ENCODE measurements around the gene ZBTB8A. TPM values are rescaled to one million over a fixed set of nuclear protein-coding genes. Genes with fewer than 3 reads are reported as not detected.
"Not testable (repeated sequence)": the region's sequence is repeated elsewhere in the genome, so short reads cannot be mapped to it uniquely, and the experiment has no call there.

Gene ZBTB8A
- total and polyA plus RNA-seq, 7 experiments from 2014 or later: 0.07 TPM; not detected in 6

DNA sequence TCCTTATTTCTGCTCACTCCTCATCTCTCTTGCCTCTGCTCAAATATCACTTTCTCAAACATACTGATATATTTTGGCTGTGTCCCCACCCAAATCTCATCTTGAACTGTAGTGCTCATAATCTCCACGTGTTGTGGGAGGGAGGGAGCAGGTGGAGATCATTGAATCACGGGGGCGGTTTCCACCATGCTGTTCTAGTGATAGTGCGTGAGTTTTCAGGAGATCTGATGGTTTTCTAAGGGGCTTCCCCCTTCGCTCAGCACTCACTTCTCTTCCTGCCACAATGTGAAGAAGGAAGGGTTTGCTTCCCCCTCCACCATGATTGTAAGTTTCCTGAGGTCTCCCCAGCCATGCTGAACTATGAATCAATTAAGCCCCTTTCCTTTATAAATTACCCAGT is 84.5 kb downstream of the ZBTB8A start:
- peaks cover 22 to 32% (median 26%) of the 10 kb centered on the region in 7 donors for H3K4me1 Mint-ChIP-seq
- Histone ChIP-seq H3K4me3 (ENCODE audit: low read length) (no peak overlapping the region), H3K9me3 (ENCODE audit: control insufficient read depth in 2 of 3, low read length in 3 of 3) (no peaks in the 10 kb centered on the region), H3K27me3 (ENCODE audit: control insufficient read depth in 2 of 2, insufficient read depth in 2 of 2, low read length in 2 of 2) (no peaks in the 10 kb centered on the region), H3K4me1 (ENCODE audit: control insufficient read depth in 2 of 2, insufficient read depth in 2 of 2, low read length in 2 of 2) (peaks cover 0 to 23% of the 10 kb centered on the region in 2 donors), H3K27ac (ENCODE audit: low read depth, low read length) (no peak overlapping the region), H3K36me3 (ENCODE audit: control insufficient read depth in 2 of 3, insufficient read depth in 3 of 3, low read length in 3 of 3) (peaks cover 0 to 4% (median 3%) of the 10 kb centered on the region in 3 experiments)
- H3K27ac Mint-ChIP-seq: peak overlapping the region in 7 of 9 donors; percentile 16 to 74 (median 51)
- peak overlapping the region in 1 of 10 donors; percentile 28 for H3K4me3 Mint-ChIP-seq
- H3K27me3 Mint-ChIP-seq: no peaks in the 10 kb centered on the region
- intact Hi-C loops (cut with micrococcal nuclease): no loop called here
- ChIA-PET POLR2A (no interaction called here), CTCF (no interaction called here)
- no peak for ATAC-seq
- peaks cover 15 to 40% (median 33%) of the 10 kb centered on the region in 5 donors for H3K36me3 Mint-ChIP-seq
- peaks cover 0 to 3% (median 0%) of the 10 kb centered on the region in 11 donors for H3K9me3 Mint-ChIP-seq
- DNase-seq: peak in 1 of 9 donors; percentile 30

DNA sequence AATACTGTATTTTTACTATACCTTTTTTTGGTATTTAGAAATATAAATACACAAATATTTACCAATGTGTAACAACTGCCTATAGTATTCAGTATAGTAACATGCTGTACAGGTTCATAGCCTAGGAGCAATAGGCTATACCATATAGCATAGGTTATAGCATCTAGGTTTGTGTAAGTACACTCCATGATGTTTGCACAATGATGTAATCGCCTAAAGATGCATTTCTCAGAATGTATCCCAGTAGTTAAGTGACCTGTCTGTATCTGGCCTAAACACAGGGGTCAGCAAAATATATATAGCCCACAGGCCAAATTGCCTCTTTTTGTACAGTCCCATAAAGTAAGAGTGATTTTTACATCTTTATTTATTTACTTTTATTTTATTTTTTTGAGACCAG is 86.9 kb downstream of the ZBTB8A start:
- ATAC-seq: no peak
- CTCF ChIA-PET: no interaction called here
- Mint-ChIP-seq H3K4me3 (no peak overlapping the region), H3K27ac (no peak overlapping the region), H3K9me3 (peaks cover 0 to 3% (median 0%) of the 10 kb centered on the region in 11 donors), H3K4me1 (peaks cover 22 to 32% (median 26%) of the 10 kb centered on the region in 7 donors), H3K27me3 (no peaks in the 10 kb centered on the region), H3K36me3 (peaks cover 15 to 40% (median 35%) of the 10 kb centered on the region in 5 donors)
- POLR2A ChIA-PET: no interaction called here
- DNase-seq: no peak
- peaks cover 0 to 11% (median 3%) of the 10 kb centered on the region in 3 experiments for H3K36me3 ChIP-seq (ENCODE audit: control insufficient read depth in 2 of 3, insufficient read depth in 3 of 3, low read length in 3 of 3)
- intact Hi-C loops (cut with micrococcal nuclease): no loop called here
- no peaks in the 10 kb centered on the region for H3K9me3 ChIP-seq (ENCODE audit: control insufficient read depth in 2 of 3, low read length in 3 of 3)
- H3K27ac ChIP-seq (ENCODE audit: low read depth, low read length): no peak overlapping the region
- H3K4me3 ChIP-seq (ENCODE audit: low read length): no peak overlapping the region
- peaks cover 0 to 23% of the 10 kb centered on the region in 2 donors for H3K4me1 ChIP-seq (ENCODE audit: control insufficient read depth in 2 of 2, insufficient read depth in 2 of 2, low read length in 2 of 2)
- no peaks in the 10 kb centered on the region for H3K27me3 ChIP-seq (ENCODE audit: control insufficient read depth in 2 of 2, insufficient read depth in 2 of 2, low read length in 2 of 2)

DNA sequence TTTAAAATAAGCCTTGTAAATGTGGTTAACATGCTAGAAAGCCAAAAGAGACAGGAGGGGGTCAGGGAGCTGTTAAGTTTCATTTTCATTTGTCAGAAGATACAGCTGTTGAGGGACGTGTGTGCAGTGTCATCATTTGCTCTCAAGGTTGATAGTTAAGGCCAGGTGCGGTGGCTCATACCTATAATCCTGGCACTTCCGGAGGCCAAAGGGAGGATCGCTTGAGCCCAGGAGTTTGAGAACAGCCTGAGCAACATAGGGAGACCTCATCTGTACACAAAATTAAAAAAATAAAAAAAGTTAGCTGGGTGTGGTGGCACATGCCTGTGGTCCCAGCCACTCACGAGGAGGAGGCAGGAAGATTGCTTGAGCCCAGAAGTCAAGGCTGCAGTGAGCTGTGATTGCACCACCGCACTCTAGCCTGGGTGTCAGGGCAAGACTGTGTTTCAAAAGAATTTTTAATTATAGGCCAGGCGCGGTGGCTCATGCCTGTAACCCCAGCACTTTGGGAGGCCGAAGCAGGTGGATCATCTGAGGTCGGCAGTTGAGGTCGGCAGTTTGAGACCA is 88.5 kb downstream of the ZBTB8A start:
- peak overlapping the region in 2 of 10 donors; percentile 59 to 75 for H3K4me3 Mint-ChIP-seq
- H3K9me3 ChIP-seq (ENCODE audit: control insufficient read depth in 2 of 3, low read length in 3 of 3): no peaks in the 10 kb centered on the region
- no peak overlapping the region for H3K4me3 ChIP-seq (ENCODE audit: low read length)
- ChIA-PET POLR2A (interaction anchor here (0.9 kb wide), 1 partner anchor 23 kb away, joined by 3 read pairs; the partner anchor contains the start of gene RBBP4), CTCF (no interaction called here)
- ATAC-seq (peak; percentile 76), DNase-seq (no peak)
- H3K27me3 Mint-ChIP-seq: no peaks in the 10 kb centered on the region
- peaks cover 0 to 20% (median 3%) of the 10 kb centered on the region in 3 experiments for H3K36me3 ChIP-seq (ENCODE audit: control insufficient read depth in 2 of 3, insufficient read depth in 3 of 3, low read length in 3 of 3)
- H3K9me3 Mint-ChIP-seq: peaks cover 0 to 3% (median 0%) of the 10 kb centered on the region in 11 donors
- intact Hi-C loops (cut with micrococcal nuclease): no loop called here
- peak overlapping the region in 5 of 9 donors; percentile 39 to 88 (median 55) for H3K27ac Mint-ChIP-seq
- peaks cover 0 to 23% of the 10 kb centered on the region in 2 donors for H3K4me1 ChIP-seq (ENCODE audit: control insufficient read depth in 2 of 2, insufficient read depth in 2 of 2, low read length in 2 of 2)
- H3K27ac ChIP-seq (ENCODE audit: low read depth, low read length): no peak overlapping the region
- no peaks in the 10 kb centered on the region for H3K27me3 ChIP-seq (ENCODE audit: control insufficient read depth in 2 of 2, insufficient read depth in 2 of 2, low read length in 2 of 2)
- H3K36me3 Mint-ChIP-seq: peaks cover 13 to 31% (median 26%) of the 10 kb centered on the region in 5 donors
- peaks cover 22 to 32% (median 27%) of the 10 kb centered on the region in 7 donors for H3K4me1 Mint-ChIP-seq

DNA sequence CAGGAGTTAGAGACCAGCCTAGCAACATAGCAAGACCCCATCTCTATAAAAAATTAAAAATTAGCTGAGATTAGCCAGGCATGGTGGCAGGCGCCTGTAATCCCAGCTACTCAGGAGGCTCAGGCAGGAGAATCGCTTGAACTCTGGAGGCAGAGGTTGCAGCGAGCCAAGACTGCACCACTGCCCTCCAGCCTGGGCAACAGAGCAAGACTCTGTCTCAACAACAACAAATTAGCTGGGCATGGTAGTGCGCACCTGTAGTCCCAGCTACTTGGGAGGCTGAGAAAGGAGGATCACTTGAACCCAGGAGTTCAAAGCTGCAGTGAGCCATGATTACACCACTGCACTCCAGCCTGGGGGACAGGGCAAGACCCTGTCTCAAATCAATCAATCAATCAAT is 90.9 kb downstream of the ZBTB8A start:
- DNase-seq; H3K27ac ChIP-seq (ENCODE audit: low read depth, low read length); H3K4me1 ChIP-seq (ENCODE audit: control insufficient read depth in 2 of 2, insufficient read depth in 2 of 2, low read length in 2 of 2); ATAC-seq; H3K27ac Mint-ChIP-seq; H3K27me3 ChIP-seq (ENCODE audit: control insufficient read depth in 2 of 2, insufficient read depth in 2 of 2, low read length in 2 of 2); H3K9me3 ChIP-seq (ENCODE audit: control insufficient read depth in 2 of 3, low read length in 3 of 3); H3K4me3 ChIP-seq (ENCODE audit: low read length); intact Hi-C loops (cut with micrococcal nuclease); CTCF ChIA-PET; H3K27me3 Mint-ChIP-seq; H3K4me3 Mint-ChIP-seq; H3K9me3 Mint-ChIP-seq: not testable (repeated sequence)
- POLR2A ChIA-PET: interaction anchor here (0.7 kb wide), 1 partner anchor 73 kb away, joined by 3 read pairs; the partner anchor contains the start of gene SYNC
- peaks cover 0 to 34% (median 3%) of the 10 kb centered on the region in 3 experiments for H3K36me3 ChIP-seq (ENCODE audit: control insufficient read depth in 2 of 3, insufficient read depth in 3 of 3, low read length in 3 of 3)
- Mint-ChIP-seq H3K36me3 (peaks cover 0 to 29% (median 13%) of the 10 kb centered on the region in 5 donors), H3K4me1 (peaks cover 6 to 22% (median 11%) of the 10 kb centered on the region in 7 donors)

DNA sequence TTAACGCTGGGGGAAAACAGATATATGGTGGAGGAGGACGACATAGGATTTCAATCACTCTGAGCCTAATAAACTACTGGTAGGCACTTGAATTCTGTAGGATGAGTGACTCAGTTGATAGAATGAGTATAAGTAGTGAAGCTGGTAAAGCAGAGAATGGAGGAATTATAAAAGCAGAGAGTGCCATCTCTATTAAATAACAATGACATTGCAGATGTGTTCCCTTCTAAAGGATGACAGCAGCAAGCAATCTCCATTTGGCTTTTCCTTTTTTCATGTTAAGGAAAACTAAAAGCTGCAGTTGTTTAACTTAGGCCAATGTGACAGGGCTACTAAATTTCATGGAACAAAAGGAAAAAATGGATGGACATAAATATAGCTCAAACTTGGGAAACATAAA is 93.6 kb downstream of the ZBTB8A start:
- no peak overlapping the region for H3K4me3 Mint-ChIP-seq
- ChIA-PET CTCF (no interaction called here), POLR2A (interaction anchor here (1.2 kb wide), 1 partner anchor 11 kb away, joined by 5 read pairs; no protein-coding TSS in a partner anchor)
- peaks cover 0 to 1% of the 10 kb centered on the region in 2 donors for H3K4me1 ChIP-seq (ENCODE audit: control insufficient read depth in 2 of 2, insufficient read depth in 2 of 2, low read length in 2 of 2)
- H3K4me3 ChIP-seq (ENCODE audit: low read length): no peak overlapping the region
- no peaks in the 10 kb centered on the region for H3K9me3 Mint-ChIP-seq
- no peaks in the 10 kb centered on the region for H3K27me3 Mint-ChIP-seq
- no peak for DNase-seq
- no peak overlapping the region for H3K27ac ChIP-seq (ENCODE audit: low read depth, low read length)
- no peaks in the 10 kb centered on the region for H3K9me3 ChIP-seq (ENCODE audit: control insufficient read depth in 2 of 3, low read length in 3 of 3)
- intact Hi-C loops (cut with micrococcal nuclease): no loop called here
- H3K36me3 Mint-ChIP-seq: peaks cover 0 to 32% (median 6%) of the 10 kb centered on the region in 5 donors
- no peak for ATAC-seq
- H3K27me3 ChIP-seq (ENCODE audit: control insufficient read depth in 2 of 2, insufficient read depth in 2 of 2, low read length in 2 of 2): no peaks in the 10 kb centered on the region
- peaks cover 8 to 21% (median 16%) of the 10 kb centered on the region in 7 donors for H3K4me1 Mint-ChIP-seq
- peaks cover 0 to 34% (median 4%) of the 10 kb centered on the region in 3 experiments for H3K36me3 ChIP-seq (ENCODE audit: control insufficient read depth in 2 of 3, insufficient read depth in 3 of 3, low read length in 3 of 3)
- peak overlapping the region in 1 of 9 donors; percentile 32 for H3K27ac Mint-ChIP-seq

DNA sequence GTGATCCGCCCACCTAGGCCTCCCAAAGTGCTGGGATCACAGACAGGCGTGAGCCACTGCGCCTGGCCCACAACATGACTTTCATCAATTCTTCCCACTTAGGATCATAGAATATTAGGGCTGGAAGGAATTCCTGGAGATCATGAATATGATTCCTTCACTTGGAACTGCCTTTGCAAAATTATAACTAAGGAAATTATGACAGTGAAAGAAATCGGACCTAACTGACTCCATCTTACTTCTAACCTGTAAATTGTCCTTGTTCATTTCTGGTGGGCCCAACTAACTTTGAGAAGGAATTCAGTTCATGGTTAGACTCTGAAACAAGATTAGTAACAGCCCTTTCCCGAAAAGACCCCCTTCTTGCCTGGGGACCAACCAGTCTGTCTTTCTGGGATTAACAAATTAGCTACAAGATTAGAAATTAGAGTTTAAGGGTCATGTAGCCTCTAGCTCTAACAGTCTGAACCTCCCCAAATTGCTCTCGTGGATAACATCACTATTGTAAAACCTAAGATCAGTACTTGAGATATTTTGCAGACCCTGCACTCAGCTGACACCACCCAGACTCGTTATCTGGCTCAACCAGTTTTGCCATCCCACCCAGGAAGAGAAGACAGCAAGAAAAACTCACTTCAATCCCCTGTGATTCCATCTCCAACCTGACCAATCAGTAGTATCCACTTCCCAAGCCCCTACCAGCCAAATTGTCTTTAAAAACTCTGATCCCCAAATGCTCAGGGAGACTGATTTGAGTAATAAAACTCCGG is 96.5 kb downstream of the ZBTB8A start:
- ChIA-PET POLR2A (no interaction called here), CTCF (no interaction called here)
- H3K27me3 ChIP-seq (ENCODE audit: control insufficient read depth in 2 of 2, insufficient read depth in 2 of 2, low read length in 2 of 2): no peaks in the 10 kb centered on the region
- no peaks in the 10 kb centered on the region for H3K9me3 Mint-ChIP-seq
- H3K27me3 Mint-ChIP-seq: no peaks in the 10 kb centered on the region
- no peaks in the 10 kb centered on the region for H3K9me3 ChIP-seq (ENCODE audit: control insufficient read depth in 2 of 3, low read length in 3 of 3)
- no peaks in the 10 kb centered on the region for H3K4me1 ChIP-seq (ENCODE audit: control insufficient read depth in 2 of 2, insufficient read depth in 2 of 2, low read length in 2 of 2)
- H3K36me3 ChIP-seq (ENCODE audit: control insufficient read depth in 2 of 3, insufficient read depth in 3 of 3, low read length in 3 of 3): peaks cover 0 to 26% (median 4%) of the 10 kb centered on the region in 3 experiments
- H3K4me3 ChIP-seq (ENCODE audit: low read length): no peak overlapping the region
- ATAC-seq (no peak), DNase-seq (no peak)
- no peak overlapping the region for H3K4me3 Mint-ChIP-seq
- no peak overlapping the region for H3K27ac ChIP-seq (ENCODE audit: low read depth, low read length)
- H3K36me3 Mint-ChIP-seq: peaks cover 0 to 32% (median 5%) of the 10 kb centered on the region in 5 donors
- H3K27ac Mint-ChIP-seq: peak overlapping the region in 1 of 9 donors; percentile 63
- intact Hi-C loops (cut with micrococcal nuclease): no loop called here
- peaks cover 8 to 21% (median 16%) of the 10 kb centered on the region in 7 donors for H3K4me1 Mint-ChIP-seq
